KOPT-K1 (cell line): ENCODE measurements around the gene OLFM3.

ENCODE experiments used
- H3K27ac ChIP-seq: fragments of 200-600 bp; sonication (generic); 2 replicates; pipeline ENCODE4 v1.5.1; 2016; ENCODE audit warnings: antibody characterized with exemption, mild to moderate bottlenecking, low read depth, low read length; ENCODE audit not compliant: poor library complexity, severe bottlenecking
- H3K36me3 ChIP-seq: fragments of 200-600 bp; sonication (generic); 2 replicates; pipeline ENCODE4 v1.5.1; 2017; ENCODE audit warnings: antibody characterized with exemption, mild to moderate bottlenecking, low read length, moderate library complexity; ENCODE audit not compliant: insufficient read depth
- H3K9me3 ChIP-seq: fragments of 200-600 bp; sonication (generic); 2 replicates; pipeline ENCODE4 v1.5.1; 2017; ENCODE audit warnings: antibody characterized with exemption, low read length, mild to moderate bottlenecking; ENCODE audit not compliant: insufficient read depth, poor library complexity, severe bottlenecking

OLFM3 gene

GRCh38 chr1:101843160-101843559, 153.6 kb downstream of the OLFM3 start:
- H3K36me3 ChIP-seq = no peaks in the 10 kb centered on the region
- H3K27ac ChIP-seq = no peak overlapping the region
- no peaks in the 10 kb centered on the region for H3K9me3 ChIP-seq

- Histone ChIP-seq H3K9me3 (no peaks in the 10 kb centered on the region), H3K27ac (no peak overlapping the region), H3K36me3 (no peaks in the 10 kb centered on the region)
These were observed 154.9 kb downstream of the OLFM3 start for GRCh38 chr1:101841824-101842223.

GRCh38 chr1:101835988-101836387, 160.7 kb downstream of the OLFM3 start:
- no peaks in the 10 kb centered on the region for H3K36me3 ChIP-seq
- H3K9me3 ChIP-seq = no peaks in the 10 kb centered on the region
- H3K27ac ChIP-seq = no peak overlapping the region

GRCh38 chr1:101833312-101833711, 163.4 kb downstream of the OLFM3 start:
- Histone ChIP-seq H3K27ac (no peak overlapping the region), H3K9me3 (no peaks in the 10 kb centered on the region), H3K36me3 (no peaks in the 10 kb centered on the region)

GRCh38 chr1:101826416-101826815, 170.3 kb downstream of the OLFM3 start:
- no peaks in the 10 kb centered on the region for H3K36me3 ChIP-seq
- H3K27ac ChIP-seq = no peak overlapping the region
- H3K9me3 ChIP-seq = no peaks in the 10 kb centered on the region

- Histone ChIP-seq H3K27ac (no peak overlapping the region), H3K36me3 (no peaks in the 10 kb centered on the region), H3K9me3 (no peaks in the 10 kb centered on the region)
These were observed 176.7 kb downstream of the OLFM3 start for GRCh38 chr1:101820071-101820470.

GRCh38 chr1:101816262-101816661, 180.5 kb downstream of the OLFM3 start:
- H3K36me3 ChIP-seq = no peaks in the 10 kb centered on the region
- H3K9me3 ChIP-seq = no peaks in the 10 kb centered on the region
- H3K27ac ChIP-seq = no peak overlapping the region

GRCh38 chr1:101798417-101798816, 198.3 kb downstream of the OLFM3 start:
- H3K36me3 ChIP-seq = no peaks in the 10 kb centered on the region
- no peaks in the 10 kb centered on the region for H3K9me3 ChIP-seq
- H3K27ac ChIP-seq = no peak overlapping the region

- no peak overlapping the region for H3K27ac ChIP-seq
- no peaks in the 10 kb centered on the region for H3K9me3 ChIP-seq
- H3K36me3 ChIP-seq = no peaks in the 10 kb centered on the region
These were observed 199.0 kb downstream of the OLFM3 start for GRCh38 chr1:101797722-101798121.

GRCh38 chr1:101781201-101781831, 215.4 kb downstream of the OLFM3 start:
- Histone ChIP-seq H3K27ac (no peak overlapping the region), H3K36me3 (no peaks in the 10 kb centered on the region), H3K9me3 (no peaks in the 10 kb centered on the region)

- no peak overlapping the region for H3K27ac ChIP-seq
- no peaks in the 10 kb centered on the region for H3K9me3 ChIP-seq
- H3K36me3 ChIP-seq = no peaks in the 10 kb centered on the region
These were observed 227.2 kb downstream of the OLFM3 start for GRCh38 chr1:101769520-101769919.

GRCh38 chr1:101757985-101758384, 238.7 kb downstream of the OLFM3 start:
- H3K9me3 ChIP-seq = no peaks in the 10 kb centered on the region

GRCh38 chr1:101756411-101756810, 240.3 kb downstream of the OLFM3 start:
- no peaks in the 10 kb centered on the region for H3K9me3 ChIP-seq
- no peak overlapping the region for H3K27ac ChIP-seq
- H3K36me3 ChIP-seq = no peaks in the 10 kb centered on the region

More at GRCh38 chr1:101757985-101758384, 238.7 kb downstream of the OLFM3 start:
- H3K36me3 ChIP-seq = no peaks in the 10 kb centered on the region
- no peak overlapping the region for H3K27ac ChIP-seq
